SK-N-SH treated with all-trans-retinoic acid at 6 μM for 48 hours (cell line): ENCODE measurements around the gene TWF1.

Source experiments
- RARB ChIP-seq: fragments of 250-450 bp; sonication (Bioruptor Pico); IDR thresholded peaks from 2 replicates; pipeline ENCODE4 v1.8.0; 2021; ENCODE audit warnings: mild to moderate bottlenecking, moderate library complexity
- TF ChIP-seq, protein P1 (sequence below): fragments of 250-450 bp; sonication (Bioruptor Pico); IDR thresholded peaks from 2 replicates; pipeline ENCODE4 v1.5.1; 2020; ENCODE audit warnings: low read depth, mild to moderate bottlenecking, moderate library complexity

DNA sequence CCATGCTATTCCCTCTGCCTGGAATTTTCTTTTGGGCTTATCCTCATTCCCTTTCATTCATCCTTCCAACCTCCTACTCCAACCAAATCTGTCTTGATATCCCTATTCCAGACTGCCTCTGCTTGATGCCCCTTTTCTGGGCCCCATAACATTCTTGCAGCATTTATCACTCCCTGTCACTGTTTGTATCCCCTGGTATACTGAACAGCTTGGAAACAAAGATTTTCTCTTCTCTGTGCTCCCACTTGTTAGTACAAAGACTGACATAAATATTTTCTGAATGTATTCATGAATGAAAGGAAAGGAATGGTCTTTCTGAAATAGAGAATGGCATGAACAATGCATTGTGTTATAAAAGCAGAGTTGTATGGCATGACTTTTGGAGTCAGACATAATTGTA, 39.8 kb downstream of the TWF1 start:
- TF ChIP-seq RARB = no peak
- TF ChIP-seq, protein P1, sequence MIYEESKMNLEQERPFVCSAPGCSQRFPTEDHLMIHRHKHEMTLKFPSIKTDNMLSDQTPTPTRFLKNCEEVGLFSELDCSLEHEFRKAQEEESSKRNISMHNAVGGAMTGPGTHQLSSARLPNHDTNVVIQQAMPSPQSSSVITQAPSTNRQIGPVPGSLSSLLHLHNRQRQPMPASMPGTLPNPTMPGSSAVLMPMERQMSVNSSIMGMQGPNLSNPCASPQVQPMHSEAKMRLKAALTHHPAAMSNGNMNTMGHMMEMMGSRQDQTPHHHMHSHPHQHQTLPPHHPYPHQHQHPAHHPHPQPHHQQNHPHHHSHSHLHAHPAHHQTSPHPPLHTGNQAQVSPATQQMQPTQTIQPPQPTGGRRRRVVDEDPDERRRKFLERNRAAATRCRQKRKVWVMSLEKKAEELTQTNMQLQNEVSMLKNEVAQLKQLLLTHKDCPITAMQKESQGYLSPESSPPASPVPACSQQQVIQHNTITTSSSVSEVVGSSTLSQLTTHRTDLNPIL = no peak
